T-cell (primary cell): Measurements from ENCODE around the gene TCP11L2. TPM values are rescaled to one million over a fixed set of nuclear protein-coding genes. Genes with fewer than 3 reads are reported as not detected.

Source experiments
- ATAC-seq, 4 experiments: fragments of 200-7000 bp in 3 of 4; fragments of 150-1000 bp in 1 of 4; cut with Tn5 transposase; replicated peaks in 1 of 4; 1 replicate in 3 of 4; 2 replicates in 1 of 4; pipeline ENCODE4 v1.10.0; 2021; ENCODE audit warnings: moderate library complexity in 3 of 4, mild to moderate bottlenecking in 2 of 4, moderate number of reproducible peaks in 1 of 4
- CTCF ChIA-PET, 2 donors: fragments of 300-600 bp; sonication (Branson Sonifier 250); formaldehyde crosslinking; loops; one replicate each; lab custom pipeline; 2022; ENCODE audit warnings: antibody characterized with exemption in 2 of 2; lab: Charles Lee
- POLR2A ChIA-PET, 2 donors: fragments of 300-600 bp; sonication (Branson Sonifier 250); formaldehyde crosslinking; loops; one replicate each; lab custom pipeline; 2022; ENCODE audit warnings: antibody characterized with exemption in 2 of 2; lab: Charles Lee
- DNase-seq, 35 experiments: peaks; one replicate each; pipeline versions ENCODE4 v3.0.0 to v3.0.0-alpha.2; 2013 to 2023
- H3K27ac ChIP-seq: one replicate; pipeline ENCODE4 v1.5.1; 2013; ENCODE audit warnings: low read length
- H3K27me3 ChIP-seq, 2 experiments: replicated peaks in 1 of 2; 1 replicate in 1 of 2; 2 replicates in 1 of 2; pipeline versions ENCODE4 v1.6.1 to v1.7.0; 2013; ENCODE audit warnings: low read length in 1 of 2, mixed read lengths in 1 of 2; ENCODE audit not compliant: control insufficient read depth in 2 of 2, insufficient read depth in 2 of 2; ENCODE audit errors: extremely low read depth in 1 of 2
- H3K36me3 ChIP-seq, 2 donors: 1 replicate in 1 of 2; 2 replicates in 1 of 2; pipeline versions ENCODE4 v1.6.1 to v1.7.0; 2013; ENCODE audit warnings: low read length in 1 of 2; ENCODE audit not compliant: control insufficient read depth in 2 of 2, insufficient read depth in 1 of 2; ENCODE audit errors: extremely low read depth in 1 of 2
- H3K4me1 ChIP-seq, 2 experiments: 1 replicate in 1 of 2; 2 replicates in 1 of 2; pipeline versions ENCODE4 v1.6.1 to v1.7.0; 2013; ENCODE audit warnings: low read length in 2 of 2, mixed read lengths in 1 of 2; ENCODE audit not compliant: insufficient read depth in 2 of 2, control insufficient read depth in 1 of 2; ENCODE audit errors: extremely low read depth in 1 of 2
- H3K4me3 ChIP-seq, 2 donors: 1 replicate in 1 of 2; 2 replicates in 1 of 2; pipeline versions ENCODE4 v1.5.1 to v1.7.0; 2013; ENCODE audit warnings: mild to moderate bottlenecking in 2 of 2, low read length in 1 of 2, moderate library complexity in 1 of 2; ENCODE audit not compliant: control insufficient read depth in 1 of 2; ENCODE audit errors: extremely low read depth in 1 of 2
- H3K9me3 ChIP-seq: 2 replicates; pipeline ENCODE4 v1.7.0; 2013
- H3K27ac Mint-ChIP-seq, 2 donors: one replicate each; pipeline ENCODE4 v1.8.0; 2020 to 2021; ENCODE audit warnings: mild to moderate bottlenecking in 2 of 2, mixed read lengths in 2 of 2
- H3K27me3 Mint-ChIP-seq, 2 donors: one replicate each; pipeline ENCODE4 v1.8.0; 2021 to 2022; ENCODE audit warnings: mixed read lengths in 2 of 2
- H3K36me3 Mint-ChIP-seq: one replicate; pipeline ENCODE4 v1.8.0; 2021; ENCODE audit warnings: mixed read lengths
- H3K4me1 Mint-ChIP-seq, 3 donors: one replicate each; pipeline ENCODE4 v1.8.0; 2020 to 2022; ENCODE audit warnings: mixed read lengths in 3 of 3, mild to moderate bottlenecking in 1 of 3
- H3K4me3 Mint-ChIP-seq, 3 donors: one replicate each; pipeline ENCODE4 v1.8.0; 2020 to 2022; ENCODE audit warnings: mild to moderate bottlenecking in 3 of 3, mixed read lengths in 3 of 3, moderate library complexity in 3 of 3
- H3K9me3 Mint-ChIP-seq, 3 donors: one replicate each; pipeline ENCODE4 v1.8.0; 2020 to 2022; ENCODE audit warnings: mixed read lengths in 3 of 3
- WGBS: methylation state at CpG from one replicate; pipeline ENCODE4 v1.1.5; 2013; ENCODE audit warnings: missing lambda C conversion rate; ENCODE audit not compliant: insufficient coverage; 5-methylcytosine and 5-hydroxymethylcytosine counted together
- total RNA-seq, 35 experiments: library from RNA in 6 of 35; stranded (reverse) in 6 of 35; fragments of 120-200 nt in 1 of 35; gene quantifications; one replicate each; pipeline versions ENCODE4 v1.2.1 to v1.2.4 and lab custom pipeline; 2013 to 2026

The TCP11L2 gene
- total RNA-seq, 5 donors from 2014 or later (not counting 1 experiment from before 2014, with no cell fraction given) = 139 to 213 (median 157) TPM

- Mint-ChIP-seq H3K4me1 (peaks cover 0 to 7% (median 0%) of the 10 kb centered on the region in 3 donors), H3K4me3 (no peak overlapping the region), H3K9me3 (no peaks in the 10 kb centered on the region), H3K36me3 (peaks cover 29% of the 10 kb centered on the region), H3K27me3 (no peaks in the 10 kb centered on the region), H3K27ac (no peak overlapping the region)
- Histone ChIP-seq H3K4me3 (no peak overlapping the region), H3K4me1 (no peaks in the 10 kb centered on the region), H3K27me3 (peaks cover 0 to 2% of the 10 kb centered on the region in 2 experiments), H3K27ac (no peak overlapping the region), H3K9me3 (no peaks in the 10 kb centered on the region), H3K36me3 (peaks cover 4 to 38% of the 10 kb centered on the region in 2 donors)
- CTCF ChIA-PET = interaction anchor here in 1 of 2 donors (0.6 kb wide), 1 partner anchor 354 kb away, joined by 3 read pairs; no protein-coding TSS in a partner anchor
- DNase-seq (no peak), ATAC-seq (no peak)
- no CpG with 5 or more reads among the region's 4 CpGs for WGBS
- POLR2A ChIA-PET = interaction anchor here in 1 of 2 donors (0.7 kb wide), 1 partner anchor 665 kb away, joined by 4 read pairs; no protein-coding TSS in a partner anchor
Observed at GRCh38 chr12:106348411-106348810, 45.9 kb downstream of the TCP11L2 start.

- Histone ChIP-seq H3K4me1 (peaks cover 5% of the 10 kb centered on the region in 2 experiments), H3K4me3 (no peak overlapping the region), H3K9me3 (no peaks in the 10 kb centered on the region), H3K36me3 (peaks cover 0 to 7% of the 10 kb centered on the region in 2 donors), H3K27ac (no peak overlapping the region), H3K27me3 (peaks cover 0 to 2% of the 10 kb centered on the region in 2 experiments)
- no peaks in the 10 kb centered on the region for H3K27me3 Mint-ChIP-seq
- peaks cover 8 to 17% (median 11%) of the 10 kb centered on the region in 3 donors for H3K4me1 Mint-ChIP-seq
- no peak overlapping the region for H3K27ac Mint-ChIP-seq
- ATAC-seq (no peak), DNase-seq (no peak)
- peaks cover 8% of the 10 kb centered on the region for H3K36me3 Mint-ChIP-seq
- H3K9me3 Mint-ChIP-seq = no peaks in the 10 kb centered on the region
- ChIA-PET CTCF (no interaction called here), POLR2A (no interaction called here)
- 69% methylated on average over 2 of the region's 6 CpGs for WGBS
- H3K4me3 Mint-ChIP-seq = no peak overlapping the region
Observed at GRCh38 chr12:106353175-106353574, 50.6 kb downstream of the TCP11L2 start.

DNA sequence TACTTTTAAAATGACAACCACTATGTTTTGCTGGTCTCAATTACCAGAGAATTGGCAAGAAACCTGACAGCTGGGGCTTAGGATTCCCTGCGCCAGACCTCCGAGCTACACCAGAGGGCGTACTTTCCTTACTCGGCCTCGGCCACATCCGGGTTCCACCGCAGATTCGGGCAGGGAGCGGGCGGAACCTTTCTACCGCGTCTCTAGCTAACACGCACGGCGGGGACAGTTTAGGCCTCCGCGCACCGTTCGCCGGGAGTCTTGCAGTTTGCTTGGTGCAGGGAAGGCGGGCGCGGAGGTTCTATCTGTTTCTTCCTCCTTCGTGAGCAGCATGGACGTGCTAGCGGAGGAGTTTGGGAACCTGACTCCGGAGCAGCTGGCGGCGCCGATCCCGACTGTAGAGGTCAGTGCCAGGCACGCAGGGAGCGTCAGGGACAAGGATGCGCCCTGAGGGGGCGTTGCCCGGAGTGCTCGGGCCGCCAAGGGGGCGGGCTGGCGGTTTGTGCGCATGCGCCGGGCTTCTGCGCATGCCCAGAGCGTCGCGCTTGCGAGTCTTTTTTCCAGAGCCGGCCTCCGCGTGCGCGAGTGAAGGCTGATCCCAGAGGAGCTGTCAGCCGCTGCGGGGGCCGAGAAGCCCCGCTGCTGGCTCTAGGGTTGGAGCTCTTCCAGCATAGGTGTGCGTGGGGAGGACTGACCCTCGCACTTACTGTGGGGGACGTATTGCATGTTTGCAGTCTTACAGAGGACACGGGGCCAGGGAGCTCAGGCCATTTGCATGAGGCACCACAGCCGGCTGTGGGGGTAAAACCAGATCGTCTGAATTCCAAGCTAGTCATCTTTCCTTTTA is 55.2 kb downstream of the TCP11L2 start, which contains the start of gene POLR3B:
POLR3B (plus strand) TSS at position 200 of the 847 bp plus-strand sequence; CDS start at position 332, 132 bp downstream.
- POLR2A ChIA-PET = interaction anchor here (0.6 to 2.4 kb wide), 4 partner anchors 51 to 600 kb away, joined by 3 to 7 read pairs (median 4); no protein-coding TSS in a partner anchor

GRCh38 chr12:106358396-106359241 is 56.1 kb downstream of the TCP11L2 start:
- Histone ChIP-seq H3K4me3 (peak overlapping the region; percentile 80 to 89), H3K9me3 (no peaks in the 10 kb centered on the region), H3K36me3 (no peaks in the 10 kb centered on the region), H3K4me1 (peaks cover 10 to 13% of the 10 kb centered on the region in 2 experiments), H3K27me3 (no peaks in the 10 kb centered on the region), H3K27ac (peak overlapping the region; percentile 80)
- no peaks in the 10 kb centered on the region for H3K36me3 Mint-ChIP-seq
- no peaks in the 10 kb centered on the region for H3K27me3 Mint-ChIP-seq
- no peaks in the 10 kb centered on the region for H3K9me3 Mint-ChIP-seq
- WGBS = 41% methylated on average over 6 of the region's 17 CpGs
- POLR2A ChIA-PET = interaction anchor here (0.6 to 2.4 kb wide), 5 partner anchors 19 to 599 kb away, joined by 3 to 7 read pairs (median 4); no protein-coding TSS in a partner anchor
- DNase-seq = peak in 3 of 35 experiments; percentile 4 to 6 (median 6)
- peak overlapping the region; percentile 89 to 94 (median 93) for H3K4me3 Mint-ChIP-seq
- no peak for ATAC-seq
- CTCF ChIA-PET = interaction anchor here (0.7 to 2.4 kb wide), 13 partner anchors 8 to 660 kb away, joined by 3 to 27 read pairs (median 5); partner anchors contain the start of genes TCP11L2 (in 1 of the 2) and TMEM263 (in 1 of the 2)
- peaks cover 17 to 18% (median 17%) of the 10 kb centered on the region in 3 donors for H3K4me1 Mint-ChIP-seq
- H3K27ac Mint-ChIP-seq = peak overlapping the region; percentile 92 to 96

More for the DNA sequence above, 55.2 kb downstream of the TCP11L2 start, which contains the start of gene POLR3B:
- Mint-ChIP-seq H3K36me3 (no peaks in the 10 kb centered on the region), H3K4me1 (peaks cover 17 to 18% (median 17%) of the 10 kb centered on the region in 3 donors), H3K27me3 (no peaks in the 10 kb centered on the region), H3K9me3 (no peaks in the 10 kb centered on the region), H3K4me3 (peak within 1 kb of the TSS; percentile 89 to 94 (median 93)), H3K27ac (peak within 1 kb of the TSS; percentile 92 to 96)
- H3K4me3 ChIP-seq = peak within 1 kb of the TSS; percentile 80 to 89
- no peaks in the 10 kb centered on the region for H3K9me3 ChIP-seq
- DNase-seq (peak; percentile 92 to 98 (median 96)), ATAC-seq (peak; percentile 91 to 93 (median 92))
- H3K4me1 ChIP-seq = peaks cover 10 to 13% of the 10 kb centered on the region in 2 experiments
- no peaks in the 10 kb centered on the region for H3K36me3 ChIP-seq
- WGBS = under 1% methylated on average over 59 of the region's 63 CpGs
- no peaks in the 10 kb centered on the region for H3K27me3 ChIP-seq
- CTCF ChIA-PET = interaction anchor here (0.7 to 2.4 kb wide), 16 partner anchors 9 to 734 kb away, joined by 3 to 27 read pairs (median 5); partner anchors contain the start of genes TCP11L2 (in 1 of the 2) and TMEM263 (in 1 of the 2)
- H3K27ac ChIP-seq = peak within 1 kb of the TSS; percentile 80

DNA sequence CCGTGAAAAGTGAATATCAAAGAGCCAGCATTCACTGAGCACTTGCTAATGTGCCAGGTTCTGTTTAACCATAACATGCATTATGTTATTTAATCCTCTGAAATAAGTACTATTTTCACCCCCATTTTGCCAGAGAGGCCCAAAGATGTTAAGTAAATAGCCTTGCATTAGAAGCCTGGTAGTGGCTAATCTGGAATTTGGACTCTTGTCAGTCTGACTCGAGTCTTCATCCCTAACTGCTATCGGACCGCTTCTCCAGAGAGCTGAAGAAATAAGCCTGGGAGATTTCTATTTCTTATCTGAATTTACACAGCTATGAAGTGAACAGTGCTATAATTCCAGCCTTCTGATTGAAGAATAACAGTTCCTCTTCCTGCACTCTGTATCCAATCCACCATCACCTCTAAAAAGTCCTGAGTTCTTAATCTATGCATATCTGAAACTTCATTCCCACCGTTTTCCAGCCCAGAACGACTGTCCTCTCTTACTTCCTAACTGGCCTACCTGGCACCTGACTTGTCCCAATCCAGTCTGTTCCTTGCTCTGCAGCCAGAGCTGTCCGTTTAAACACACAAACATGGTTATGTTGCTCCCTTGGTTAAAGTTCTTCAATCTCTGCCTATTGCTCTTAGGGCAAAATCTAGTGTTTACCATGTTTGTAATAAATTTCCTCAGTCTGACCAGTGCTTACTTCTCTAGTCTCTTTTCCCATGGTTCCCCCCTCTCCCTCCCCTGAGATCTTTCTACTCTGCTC is 57.3 kb downstream of the TCP11L2 start:
- no peaks in the 10 kb centered on the region for H3K27me3 ChIP-seq
- H3K27me3 Mint-ChIP-seq = no peaks in the 10 kb centered on the region
- H3K27ac ChIP-seq = no peak overlapping the region
- ATAC-seq (no peak), DNase-seq (no peak)
- H3K36me3 Mint-ChIP-seq = peaks cover 3% of the 10 kb centered on the region
- no peaks in the 10 kb centered on the region for H3K9me3 ChIP-seq
- no peaks in the 10 kb centered on the region for H3K9me3 Mint-ChIP-seq
- peaks cover 10 to 13% of the 10 kb centered on the region in 2 experiments for H3K4me1 ChIP-seq
- H3K4me3 ChIP-seq = no peak overlapping the region
- no peak overlapping the region for H3K27ac Mint-ChIP-seq
- POLR2A ChIA-PET = no interaction called here
- WGBS = 97% methylated on average over 3 of the region's 7 CpGs
- CTCF ChIA-PET = interaction anchor here in 1 of 2 donors (0.6 to 0.7 kb wide), 2 partner anchors 41 to 594 kb away, joined by 3 to 5 read pairs; no protein-coding TSS in a partner anchor
- peaks cover 17 to 18% (median 17%) of the 10 kb centered on the region in 3 donors for H3K4me1 Mint-ChIP-seq
- H3K4me3 Mint-ChIP-seq = no peak overlapping the region
- peaks cover 0 to 6% of the 10 kb centered on the region in 2 donors for H3K36me3 ChIP-seq
